RWPE2 (cell line): ENCODE measurements around the gene CACNG4.

Experiments
- ATAC-seq: fragments of 200-7000 bp; cut with Tn5 transposase; 3 replicates; pipeline ENCODE4 v1.9.1; 2021; ENCODE audit warnings: low read depth
- DNase-seq: peaks from one replicate; pipeline ENCODE4 v3.0.0-alpha.2; 2020; ENCODE audit warnings: low spot score
- H3K27ac ChIP-seq: fragments of 450-650 bp; 2 replicates; pipeline ENCODE4 v1.5.1; 2017; ENCODE audit warnings: mild to moderate bottlenecking; ENCODE audit not compliant: poor library complexity, severe bottlenecking
- H3K27me3 ChIP-seq: fragments of 250-450 bp; sonication (Bioruptor Pico); 2 replicates; pipeline ENCODE4 v1.5.1; 2021; ENCODE audit warnings: mild to moderate bottlenecking, moderate library complexity; ENCODE audit not compliant: insufficient read depth, poor library complexity, severe bottlenecking
- H3K36me3 ChIP-seq: fragments of 250-450 bp; sonication (Bioruptor Pico); 2 replicates; pipeline ENCODE4 v1.5.1; 2020; ENCODE audit warnings: low read depth, mild to moderate bottlenecking, moderate library complexity
- H3K4me1 ChIP-seq: fragments of 250-450 bp; sonication (Bioruptor Pico); 2 replicates; pipeline ENCODE4 v1.5.1; 2021; ENCODE audit warnings: mild to moderate bottlenecking, moderate library complexity; ENCODE audit not compliant: insufficient read depth, poor library complexity, severe bottlenecking
- H3K4me3 ChIP-seq: fragments of 250-450 bp; sonication (Bioruptor Pico); 2 replicates; pipeline ENCODE4 v1.5.1; 2021; ENCODE audit warnings: mild to moderate bottlenecking, moderate library complexity; ENCODE audit not compliant: severe bottlenecking
- H3K9me3 ChIP-seq: fragments of 250-450 bp; sonication (Bioruptor Pico); 2 replicates; pipeline ENCODE4 v1.5.1; 2021; ENCODE audit warnings: mild to moderate bottlenecking, moderate library complexity; ENCODE audit not compliant: severe bottlenecking
- TF ChIP-seq, protein P1 (sequence below): fragments of 450-650 bp; IDR thresholded peaks from one replicate; pipeline ENCODE4 v1.5.1; 2017; ENCODE audit warnings: mild to moderate bottlenecking, moderate library complexity; ENCODE audit not compliant: poor library complexity, severe bottlenecking

CACNG4 gene

DNA sequence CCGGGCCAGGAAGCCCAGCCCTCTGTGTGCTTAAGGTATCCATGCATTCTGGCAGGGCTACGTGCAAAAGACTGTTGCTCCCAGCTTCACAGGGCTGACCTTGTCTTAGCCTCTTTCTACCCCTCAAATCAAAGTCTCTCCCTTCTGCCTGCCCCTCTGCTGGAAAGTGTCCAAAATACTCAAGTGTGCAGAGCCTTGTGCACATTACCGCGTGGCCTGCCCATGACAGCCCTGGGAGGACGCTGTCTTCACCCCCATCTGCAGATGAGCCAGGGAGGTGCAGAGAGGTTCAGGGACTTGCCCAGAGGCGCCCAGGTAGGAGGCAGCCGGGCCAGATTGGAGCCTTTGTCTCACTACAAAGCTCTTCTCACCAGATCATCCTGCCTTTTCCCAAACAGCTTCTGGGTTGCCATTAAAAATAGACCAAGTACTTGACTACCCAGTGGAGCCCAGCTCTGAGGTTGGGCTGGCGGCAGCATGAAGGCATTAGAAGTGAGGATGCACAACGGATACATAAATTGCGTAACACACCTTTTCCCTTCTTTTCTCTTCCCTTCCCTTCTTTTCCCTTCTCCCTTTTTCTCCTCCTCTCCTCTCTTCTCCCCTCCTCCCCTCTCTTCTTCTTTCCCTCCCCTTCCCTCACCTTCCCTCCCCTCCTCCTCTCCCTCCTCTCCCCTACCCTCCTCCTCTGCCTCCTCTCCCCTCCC, 3.5 kb downstream of the CACNG4 start:
- ATAC-seq, result no peak

DNA sequence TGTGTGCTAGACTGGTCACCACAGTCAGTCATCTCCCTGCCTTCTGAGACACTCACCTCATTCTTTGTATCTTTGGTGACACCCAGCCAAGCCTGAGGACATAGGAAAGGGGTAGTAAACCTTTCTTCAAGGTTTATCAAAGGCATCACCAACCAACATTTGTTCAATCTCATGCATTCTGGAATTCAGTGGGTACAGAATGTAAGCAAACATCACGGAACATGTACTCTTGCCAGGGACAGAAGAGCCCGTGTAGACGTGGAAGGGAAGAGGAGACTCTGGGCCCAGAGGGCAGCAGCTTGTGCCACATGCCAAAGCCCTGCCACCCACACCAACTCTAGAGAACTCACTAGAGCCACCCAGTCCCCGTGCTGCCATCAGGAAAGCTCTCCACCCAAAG, 4.4 kb downstream of the CACNG4 start:
- H3K9me3 ChIP-seq, result no peaks in the 10 kb centered on the region
- peaks cover 10% of the 10 kb centered on the region for H3K27me3 ChIP-seq
- no peak for ATAC-seq
- peaks cover 8% of the 10 kb centered on the region for H3K4me1 ChIP-seq
- H3K4me3 ChIP-seq, result no peak overlapping the region
- H3K27ac ChIP-seq, result no peak overlapping the region
- no peaks in the 10 kb centered on the region for H3K36me3 ChIP-seq
- no peak for DNase-seq
- TF ChIP-seq, protein P1, sequence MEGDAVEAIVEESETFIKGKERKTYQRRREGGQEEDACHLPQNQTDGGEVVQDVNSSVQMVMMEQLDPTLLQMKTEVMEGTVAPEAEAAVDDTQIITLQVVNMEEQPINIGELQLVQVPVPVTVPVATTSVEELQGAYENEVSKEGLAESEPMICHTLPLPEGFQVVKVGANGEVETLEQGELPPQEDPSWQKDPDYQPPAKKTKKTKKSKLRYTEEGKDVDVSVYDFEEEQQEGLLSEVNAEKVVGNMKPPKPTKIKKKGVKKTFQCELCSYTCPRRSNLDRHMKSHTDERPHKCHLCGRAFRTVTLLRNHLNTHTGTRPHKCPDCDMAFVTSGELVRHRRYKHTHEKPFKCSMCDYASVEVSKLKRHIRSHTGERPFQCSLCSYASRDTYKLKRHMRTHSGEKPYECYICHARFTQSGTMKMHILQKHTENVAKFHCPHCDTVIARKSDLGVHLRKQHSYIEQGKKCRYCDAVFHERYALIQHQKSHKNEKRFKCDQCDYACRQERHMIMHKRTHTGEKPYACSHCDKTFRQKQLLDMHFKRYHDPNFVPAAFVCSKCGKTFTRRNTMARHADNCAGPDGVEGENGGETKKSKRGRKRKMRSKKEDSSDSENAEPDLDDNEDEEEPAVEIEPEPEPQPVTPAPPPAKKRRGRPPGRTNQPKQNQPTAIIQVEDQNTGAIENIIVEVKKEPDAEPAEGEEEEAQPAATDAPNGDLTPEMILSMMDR, result no peak

More for the DNA sequence above, 3.5 kb downstream of the CACNG4 start:
- TF ChIP-seq, protein P1, result no peak
- Histone ChIP-seq H3K4me1 (peaks cover 8% of the 10 kb centered on the region), H3K27ac (no peak overlapping the region), H3K4me3 (no peak overlapping the region), H3K27me3 (peaks cover 10% of the 10 kb centered on the region), H3K9me3 (no peaks in the 10 kb centered on the region), H3K36me3 (no peaks in the 10 kb centered on the region)
- no peak for DNase-seq

DNA sequence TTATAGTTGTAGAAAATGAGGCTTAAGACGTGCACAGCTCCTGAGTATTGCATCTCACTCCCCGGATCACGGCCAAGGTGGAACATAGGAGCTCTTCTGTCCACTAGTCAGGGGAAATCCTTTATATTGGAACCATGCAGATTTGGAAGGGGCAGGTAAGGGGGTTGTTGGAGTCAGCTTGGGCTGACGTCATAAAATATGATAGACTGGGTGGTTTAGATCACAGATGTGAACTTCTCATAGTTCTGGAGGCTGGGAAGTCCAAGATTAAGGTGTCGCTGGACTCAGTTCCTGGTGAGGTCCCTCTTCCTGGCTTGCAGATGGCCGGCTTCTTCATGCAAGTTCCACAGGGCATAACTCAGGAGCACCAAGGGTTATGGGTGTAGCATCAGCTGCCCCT, 5.6 kb downstream of the CACNG4 start:
- TF ChIP-seq, protein P1, result no peak
- no peak overlapping the region for H3K27ac ChIP-seq
- H3K4me3 ChIP-seq, result no peak overlapping the region
- no peaks in the 10 kb centered on the region for H3K9me3 ChIP-seq
- no peak for DNase-seq
- no peak for ATAC-seq
- H3K27me3 ChIP-seq, result peaks cover 10% of the 10 kb centered on the region
- H3K4me1 ChIP-seq, result peaks cover 8% of the 10 kb centered on the region
- no peaks in the 10 kb centered on the region for H3K36me3 ChIP-seq

DNA sequence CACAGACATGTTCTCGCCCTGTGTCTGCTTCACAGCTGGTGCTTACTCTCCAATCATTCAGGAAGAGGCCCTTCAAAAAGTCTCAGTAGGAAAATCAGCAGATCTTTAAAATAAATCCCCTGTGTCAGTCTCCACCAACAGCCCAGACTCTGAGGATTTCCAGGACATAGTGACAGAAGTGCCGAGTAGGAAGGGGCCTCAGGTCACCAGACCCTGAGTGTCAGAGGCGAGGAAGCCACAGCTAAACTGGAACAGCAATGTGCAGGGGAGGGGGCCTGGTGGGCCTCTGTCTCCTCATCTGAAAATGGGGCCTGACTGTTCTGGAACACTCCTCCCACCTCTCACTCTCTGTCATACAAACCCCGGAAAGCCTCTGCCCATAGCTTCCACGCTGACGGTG, 6.3 kb downstream of the CACNG4 start:
- no peaks in the 10 kb centered on the region for H3K9me3 ChIP-seq
- H3K4me1 ChIP-seq, result peaks cover 8% of the 10 kb centered on the region
- TF ChIP-seq, protein P1, result no peak
- H3K4me3 ChIP-seq, result no peak overlapping the region
- H3K36me3 ChIP-seq, result no peaks in the 10 kb centered on the region
- DNase-seq (no peak), ATAC-seq (no peak)
- H3K27ac ChIP-seq, result no peak overlapping the region
- H3K27me3 ChIP-seq, result peaks cover 8% of the 10 kb centered on the region

DNA sequence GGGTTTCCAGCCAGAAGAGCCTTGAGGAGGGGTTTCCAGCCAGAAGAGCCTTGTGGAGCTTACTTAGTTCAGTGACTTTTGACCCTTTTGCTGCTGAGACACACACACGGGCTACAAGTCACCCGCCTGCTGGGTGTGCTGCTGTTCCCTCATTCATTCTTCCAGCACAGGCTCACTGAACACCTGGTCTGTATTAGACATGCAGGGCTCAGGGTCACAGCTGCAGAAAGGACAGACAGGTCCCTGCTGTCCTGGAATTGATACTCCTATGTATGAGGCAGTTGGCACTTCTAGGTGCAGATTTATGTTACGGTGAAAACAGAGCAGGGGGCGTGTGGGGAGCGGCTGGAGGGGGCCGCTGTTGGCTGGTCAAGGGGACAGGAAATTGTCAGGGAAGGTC, 6.8 kb downstream of the CACNG4 start:
- TF ChIP-seq, protein P1, result no peak
- peaks cover 3% of the 10 kb centered on the region for H3K4me1 ChIP-seq
- H3K36me3 ChIP-seq, result no peaks in the 10 kb centered on the region
- no peak overlapping the region for H3K4me3 ChIP-seq
- DNase-seq, result no peak
- no peak for ATAC-seq
- no peaks in the 10 kb centered on the region for H3K9me3 ChIP-seq
- peaks cover 3% of the 10 kb centered on the region for H3K27me3 ChIP-seq
- no peak overlapping the region for H3K27ac ChIP-seq
